SK-N-SH (cell line): Measurements from ENCODE around the gene MRM2. TPM values are rescaled to one million over a fixed set of nuclear protein-coding genes. Genes with fewer than 3 reads are reported as not detected.

Experiments
- CTCF ChIA-PET: fragments of 300-600, 350-600 bp; formaldehyde crosslinking; extraction: SDS; loops from one replicate; lab custom pipeline; 2021; lab: Yijun Ruan, JAX
- POLR2A ChIA-PET: fragments of 350-600 bp; sonication (Branson Sonifier 250); formaldehyde crosslinking; extraction: SDS; loops from one replicate; lab custom pipeline; 2020; ENCODE audit warnings: antibody characterized with exemption, inconsistent platforms; lab: Yijun Ruan, JAX
- DNase-seq: peaks from one replicate; pipeline ENCODE4 v3.0.0; 2012
- H2AFZ ChIP-seq: fragments of 200-600 bp; sonication (generic); 2 replicates; pipeline ENCODE4 v1.8.1; 2016; ENCODE audit warnings: antibody characterized with exemption, mild to moderate bottlenecking, low read depth
- H3F3A ChIP-seq: fragments of 200-600 bp; sonication (generic); replicated peaks from 2 replicates; pipeline ENCODE3; 2016; ENCODE audit warnings: antibody characterized with exemption, mild to moderate bottlenecking; ENCODE audit not compliant: insufficient read depth
- H3K27ac ChIP-seq, 2 experiments: fragments of 200-500 bp in 1 of 2; fragments of 200-600 bp in 1 of 2; sonication (Bioruptor generic) in 1 of 2; sonication (generic), shearing (Covaris generic) in 1 of 2; 2 replicates each; pipeline versions ENCODE4 v1.5.1 to v1.6.1; 2014 to 2016; ENCODE audit warnings: low read depth in 2 of 2, inconsistent platforms in 1 of 2, low read length in 1 of 2, mild to moderate bottlenecking in 1 of 2, mixed read lengths in 1 of 2
- H3K27me3 ChIP-seq: fragments of 200-600 bp; sonication (generic), shearing (Covaris generic); 2 replicates; pipeline ENCODE4 v1.6.1; 2016; ENCODE audit warnings: mixed run types; ENCODE audit not compliant: insufficient read depth
- H3K36me3 ChIP-seq, 2 experiments: fragments of 200-500 bp in 1 of 2; fragments of 200-600 bp in 1 of 2; sonication (Bioruptor generic) in 1 of 2; sonication (generic) in 1 of 2; replicated peaks in 1 of 2; 2 replicates each; pipeline versions ENCODE3 to v1.5.1; 2014 to 2016; ENCODE audit warnings: low read length in 1 of 2, mild to moderate bottlenecking in 1 of 2; ENCODE audit not compliant: insufficient read depth in 2 of 2, control insufficient read depth in 1 of 2
- H3K4me1 ChIP-seq, 2 experiments: fragments of 200-500 bp in 1 of 2; fragments of 200-600 bp in 1 of 2; sonication (Bioruptor generic) in 1 of 2; sonication (generic), shearing (Covaris generic) in 1 of 2; 2 replicates each; pipeline versions ENCODE4 v1.5.1 to v1.6.1; 2014 to 2016; ENCODE audit warnings: low read depth in 1 of 2, low read length in 1 of 2, mixed run types in 1 of 2; ENCODE audit not compliant: insufficient read depth in 2 of 2, control insufficient read depth in 1 of 2
- H3K4me2 ChIP-seq: fragments of 200-600 bp; sonication (generic), shearing (Covaris generic); 2 replicates; pipeline ENCODE4 v1.6.1; 2017; ENCODE audit warnings: mixed run types
- H3K4me3 ChIP-seq, 2 experiments: fragments of 200-500 bp in 1 of 2; fragments of 200-600 bp in 1 of 2; sonication (Bioruptor generic) in 1 of 2; sonication (generic), shearing (Covaris generic) in 1 of 2; 2 replicates each; pipeline versions ENCODE4 v1.5.1 to v1.8.1; 2014 to 2016; ENCODE audit warnings: low read depth in 2 of 2, inconsistent platforms in 1 of 2, low read length in 1 of 2, mild to moderate bottlenecking in 1 of 2, mixed read lengths in 1 of 2, moderate library complexity in 1 of 2
- H3K79me2 ChIP-seq: fragments of 200-600 bp; sonication (generic); 2 replicates; pipeline ENCODE4 v1.8.1; 2017; ENCODE audit warnings: mild to moderate bottlenecking; ENCODE audit not compliant: insufficient read depth
- H3K9ac ChIP-seq: fragments of 200-600 bp; sonication (generic); 2 replicates; pipeline ENCODE4 v1.6.1; 2017; ENCODE audit warnings: mixed run types
- H3K9me2 ChIP-seq: fragments of 200-600 bp; sonication (generic); 2 replicates; pipeline ENCODE4 v1.6.1; 2017; ENCODE audit warnings: mixed run types
- H3K9me3 ChIP-seq: fragments of 200-600 bp; sonication (generic); 2 replicates; pipeline ENCODE4 v1.6.1; 2017; ENCODE audit warnings: mixed run types, mild to moderate bottlenecking, moderate library complexity
- H4K20me1 ChIP-seq: fragments of 200-600 bp; sonication (generic); 2 replicates; pipeline ENCODE4 v1.6.1; 2017; ENCODE audit warnings: mild to moderate bottlenecking, mixed run types; ENCODE audit not compliant: insufficient read depth
- CHD2 ChIP-seq: fragments of 150-350 bp; IDR thresholded peaks from 2 replicates; pipeline ENCODE4 v1.6.1; 2018; ENCODE audit warnings: low read length; ENCODE audit not compliant: partially characterized antibody
- ELF1 ChIP-seq: IDR thresholded peaks from 2 replicates; pipeline ENCODE4 v1.4.0; 2012
- EP300 ChIP-seq, 2 experiments: IDR thresholded peaks; 2 replicates each; pipeline versions ENCODE4 v1.4.0 to v1.6.1; 2012; ENCODE audit warnings: borderline replicate concordance in 1 of 2, low read depth in 1 of 2, low read length in 1 of 2
- FOSL2 ChIP-seq: IDR thresholded peaks from 2 replicates; pipeline ENCODE4 v1.4.0; 2012; ENCODE audit warnings: low read depth, mild to moderate bottlenecking, moderate library complexity, borderline replicate concordance
- FOXJ3 ChIP-seq: sonication (generic); formaldehyde crosslinking; IDR thresholded peaks from 2 replicates; pipeline ENCODE4 v1.5.1; 2020; ENCODE audit warnings: mild to moderate bottlenecking, missing genetic modification reagents
- FOXM1 ChIP-seq: IDR thresholded peaks from 2 replicates; pipeline ENCODE4 v1.4.0; 2012; ENCODE audit warnings: low read depth, mild to moderate bottlenecking
- GATA2 ChIP-seq: sonication (generic); formaldehyde crosslinking; IDR thresholded peaks from 2 replicates; pipeline ENCODE4 v1.5.0; 2020; ENCODE audit warnings: mild to moderate bottlenecking, missing genetic modification reagents
- JUND ChIP-seq: IDR thresholded peaks from 2 replicates; pipeline ENCODE4 v1.4.0; 2012
- MEF2A ChIP-seq: IDR thresholded peaks from 2 replicates; pipeline ENCODE4 v1.4.0; 2012; ENCODE audit warnings: low read depth, borderline replicate concordance
- MXI1 ChIP-seq: IDR thresholded peaks from 2 replicates; pipeline ENCODE4 v1.6.1; 2012; ENCODE audit warnings: mild to moderate bottlenecking, low read depth, low read length, improper control_type of control experiment
- NFIC ChIP-seq: IDR thresholded peaks from 2 replicates; pipeline ENCODE4 v1.4.0; 2012; ENCODE audit warnings: borderline replicate concordance
- POLR2AphosphoS5 ChIP-seq: IDR thresholded peaks from 2 replicates; pipeline ENCODE4 v1.6.1; 2012; ENCODE audit warnings: low read depth, low read length
- RFX5 ChIP-seq: IDR thresholded peaks from 2 replicates; pipeline ENCODE4 v1.6.1; 2012; ENCODE audit warnings: mild to moderate bottlenecking, improper control_type of control experiment, low read length
- YY1 ChIP-seq: IDR thresholded peaks from 2 replicates; pipeline ENCODE4 v1.4.0; 2012; ENCODE audit warnings: low read depth, mild to moderate bottlenecking
- WGBS: methylation state at CpG from one replicate; pipeline ENCODE4 v1.1.6; 2017; ENCODE audit warnings: low lambda C conversion rate; 5-methylcytosine and 5-hydroxymethylcytosine counted together
- polyA plus RNA-seq, 3 experiments: library from polyadenylated mRNA; depleted of rRNA; stranded (reverse); fragments of >200 nt; gene quantifications; 2 replicates each; pipeline ENCODE4 v1.2.3, GENCODE V29; 2012
- TF ChIP-seq, protein P1 (sequence below): IDR thresholded peaks from 2 replicates; pipeline ENCODE4; 2012
- TF ChIP-seq, protein P2 (sequence below): fragments of 150-350 bp; IDR thresholded peaks from 2 replicates; pipeline ENCODE4 v1.6.1; 2017; ENCODE audit warnings: antibody characterized with exemption, low read length, low read depth, borderline replicate concordance
- TF ChIP-seq, protein P3 (sequence below): fragments of 200-600 bp; sonication (generic); IDR thresholded peaks from 2 replicates; pipeline ENCODE4 v1.6.1; 2017; ENCODE audit warnings: antibody characterized with exemption, mild to moderate bottlenecking, moderate library complexity
- TF ChIP-seq, protein P4 (sequence below): IDR thresholded peaks from 2 replicates; pipeline ENCODE4 v1.4.0; 2012; ENCODE audit warnings: low read depth, borderline replicate concordance

The MRM2 gene
- polyA plus RNA-seq, 1 of the 3 experiments (the other 2 are of a cell fraction): 30.7 TPM

- TF ChIP-seq, protein P1, sequence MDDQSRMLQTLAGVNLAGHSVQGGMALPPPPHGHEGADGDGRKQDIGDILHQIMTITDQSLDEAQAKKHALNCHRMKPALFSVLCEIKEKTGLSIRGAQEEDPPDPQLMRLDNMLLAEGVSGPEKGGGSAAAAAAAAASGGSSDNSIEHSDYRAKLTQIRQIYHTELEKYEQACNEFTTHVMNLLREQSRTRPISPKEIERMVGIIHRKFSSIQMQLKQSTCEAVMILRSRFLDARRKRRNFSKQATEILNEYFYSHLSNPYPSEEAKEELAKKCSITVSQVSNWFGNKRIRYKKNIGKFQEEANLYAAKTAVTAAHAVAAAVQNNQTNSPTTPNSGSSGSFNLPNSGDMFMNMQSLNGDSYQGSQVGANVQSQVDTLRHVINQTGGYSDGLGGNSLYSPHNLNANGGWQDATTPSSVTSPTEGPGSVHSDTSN: no peak
- TF ChIP-seq MXI1: no peak
- no peak for TF ChIP-seq NFIC
- no peak for TF ChIP-seq ELF1
- TF ChIP-seq, protein P2, sequence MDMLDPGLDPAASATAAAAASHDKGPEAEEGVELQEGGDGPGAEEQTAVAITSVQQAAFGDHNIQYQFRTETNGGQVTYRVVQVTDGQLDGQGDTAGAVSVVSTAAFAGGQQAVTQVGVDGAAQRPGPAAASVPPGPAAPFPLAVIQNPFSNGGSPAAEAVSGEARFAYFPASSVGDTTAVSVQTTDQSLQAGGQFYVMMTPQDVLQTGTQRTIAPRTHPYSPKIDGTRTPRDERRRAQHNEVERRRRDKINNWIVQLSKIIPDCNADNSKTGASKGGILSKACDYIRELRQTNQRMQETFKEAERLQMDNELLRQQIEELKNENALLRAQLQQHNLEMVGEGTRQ: no peak
- no peak for TF ChIP-seq MEF2A
Measured at GRCh38 chr7:2272031-2272430, 30.0 kb upstream of the MRM2 start (continued).

DNA sequence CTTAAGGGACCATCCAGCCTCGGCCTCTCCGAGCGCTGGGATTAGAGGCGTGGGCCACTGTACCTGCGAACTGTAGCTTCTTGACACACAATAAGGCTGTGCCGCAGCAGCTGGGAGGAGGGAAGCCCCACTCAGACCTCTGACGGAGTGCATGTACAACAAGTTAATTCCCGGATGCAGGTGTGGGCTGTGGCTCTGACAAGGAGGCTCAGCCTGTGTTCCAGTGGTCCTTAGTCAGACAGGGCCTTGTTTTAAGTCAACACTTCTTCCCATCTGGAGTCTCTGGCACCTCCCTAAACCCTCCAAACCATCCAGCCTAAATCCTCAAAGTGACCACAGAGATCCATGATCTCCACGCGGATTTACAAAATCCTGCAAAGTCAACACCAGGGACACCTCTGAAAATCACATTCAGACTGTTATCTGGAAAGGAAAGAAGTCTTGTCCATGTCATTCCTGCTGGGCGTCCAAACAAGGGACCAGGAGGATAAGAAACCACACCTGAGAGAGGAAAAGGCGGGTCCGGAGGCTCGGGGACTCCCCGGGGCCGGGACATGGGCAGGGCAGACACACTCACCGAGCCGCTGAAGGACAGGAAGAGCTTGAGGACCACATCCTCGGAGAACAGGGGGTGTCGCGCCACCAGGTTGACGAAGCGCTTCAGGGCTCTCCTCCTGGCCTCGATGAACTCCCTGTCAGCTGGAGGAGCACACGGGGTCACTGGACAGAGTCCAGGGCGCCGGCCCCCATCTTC, 29.4 kb upstream of the MRM2 start:
- CTCF ChIA-PET: no interaction called here
- whole genome bisulfite sequencing: 94% methylated on average over 24 of the region's 27 CpGs
- POLR2A ChIA-PET: no interaction called here

DNA sequence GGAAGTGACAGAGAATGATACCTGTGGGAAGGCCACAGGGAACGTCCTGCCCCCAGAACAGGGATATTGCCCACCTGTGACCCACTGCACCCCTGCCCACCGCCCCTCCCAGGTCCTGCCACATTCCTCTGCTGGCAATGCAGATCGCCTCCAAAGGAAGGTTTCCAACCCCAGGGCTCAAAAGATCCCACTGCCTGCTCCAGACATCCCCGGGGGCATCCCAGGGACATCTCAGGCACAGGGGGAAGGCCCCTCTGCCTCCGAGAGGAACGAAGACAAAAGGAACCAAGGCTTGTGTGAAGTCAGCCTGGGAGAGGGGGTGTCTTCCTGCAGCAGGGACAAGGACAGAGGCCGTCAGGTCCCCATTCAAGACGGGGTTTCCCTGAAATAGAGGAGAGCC, 28.5 kb upstream of the MRM2 start:
- peaks cover 6 to 8% of the 10 kb centered on the region in 2 experiments for H3K36me3 ChIP-seq
- H3K4me3 ChIP-seq: no peak overlapping the region
- H2AFZ ChIP-seq: no peak overlapping the region
- 94% methylated on average over 7 of the region's 8 CpGs for WGBS
- CTCF ChIA-PET: interaction anchor here (0.7 to 1.1 kb wide), 2 partner anchors 10 to 181 kb away, joined by 3 to 4 read pairs; no protein-coding TSS in a partner anchor
- no peaks in the 10 kb centered on the region for H3F3A ChIP-seq
- no peaks in the 10 kb centered on the region for H3K27me3 ChIP-seq
- no peaks in the 10 kb centered on the region for H3K9me2 ChIP-seq
- H3K4me1 ChIP-seq: peaks cover 0 to 14% of the 10 kb centered on the region in 2 experiments; a peak in 1 of 4 replicates
- no peaks in the 10 kb centered on the region for H3K79me2 ChIP-seq
- POLR2A ChIA-PET: no interaction called here
- no peak overlapping the region; a peak in 1 of 4 replicates for H3K27ac ChIP-seq
- no peaks in the 10 kb centered on the region for H3K9me3 ChIP-seq
- no peak for DNase-seq
- H4K20me1 ChIP-seq: no peaks in the 10 kb centered on the region
- H3K4me2 ChIP-seq: no peak overlapping the region
- no peak for TF ChIP-seq ELF1
- no peak for TF ChIP-seq NFIC
- TF ChIP-seq JUND: no peak
- TF ChIP-seq GATA2 (CRISPR knock-in tag): no peak
- no peak for TF ChIP-seq EP300 (IDR thresholded peaks at IDR 0.05; ENCODE audit: borderline replicate concordance in 1 of 2, low read depth in 1 of 2, low read length in 1 of 2)
- TF ChIP-seq CHD2: no peak
- TF ChIP-seq FOXJ3: no peak
- TF ChIP-seq FOXM1: no peak
- no peak for TF ChIP-seq YY1
- no peak for TF ChIP-seq MXI1
- TF ChIP-seq, protein P3, sequence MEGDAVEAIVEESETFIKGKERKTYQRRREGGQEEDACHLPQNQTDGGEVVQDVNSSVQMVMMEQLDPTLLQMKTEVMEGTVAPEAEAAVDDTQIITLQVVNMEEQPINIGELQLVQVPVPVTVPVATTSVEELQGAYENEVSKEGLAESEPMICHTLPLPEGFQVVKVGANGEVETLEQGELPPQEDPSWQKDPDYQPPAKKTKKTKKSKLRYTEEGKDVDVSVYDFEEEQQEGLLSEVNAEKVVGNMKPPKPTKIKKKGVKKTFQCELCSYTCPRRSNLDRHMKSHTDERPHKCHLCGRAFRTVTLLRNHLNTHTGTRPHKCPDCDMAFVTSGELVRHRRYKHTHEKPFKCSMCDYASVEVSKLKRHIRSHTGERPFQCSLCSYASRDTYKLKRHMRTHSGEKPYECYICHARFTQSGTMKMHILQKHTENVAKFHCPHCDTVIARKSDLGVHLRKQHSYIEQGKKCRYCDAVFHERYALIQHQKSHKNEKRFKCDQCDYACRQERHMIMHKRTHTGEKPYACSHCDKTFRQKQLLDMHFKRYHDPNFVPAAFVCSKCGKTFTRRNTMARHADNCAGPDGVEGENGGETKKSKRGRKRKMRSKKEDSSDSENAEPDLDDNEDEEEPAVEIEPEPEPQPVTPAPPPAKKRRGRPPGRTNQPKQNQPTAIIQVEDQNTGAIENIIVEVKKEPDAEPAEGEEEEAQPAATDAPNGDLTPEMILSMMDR: no peak
- no peak for TF ChIP-seq POLR2AphosphoS5
- TF ChIP-seq, all 33 proteins: peak for 0
- H3K9ac ChIP-seq: no peak overlapping the region

More for the DNA sequence above, 29.4 kb upstream of the MRM2 start:
- Histone ChIP-seq H3K9ac (no peak overlapping the region), H3K4me1 (peaks cover 0 to 14% of the 10 kb centered on the region in 2 experiments; a peak in 1 of 4 replicates), H3F3A (no peaks in the 10 kb centered on the region), H3K4me2 (no peak overlapping the region), H3K79me2 (no peaks in the 10 kb centered on the region), H3K27ac (no peak overlapping the region), H3K27me3 (no peaks in the 10 kb centered on the region), H3K9me3 (no peaks in the 10 kb centered on the region), H2AFZ (no peak overlapping the region), H3K4me3 (no peak overlapping the region), H3K36me3 (peaks cover 5 to 6% of the 10 kb centered on the region in 2 experiments), H4K20me1 (no peaks in the 10 kb centered on the region), H3K9me2 (no peaks in the 10 kb centered on the region)
- DNase-seq: peak; percentile 29
- TF ChIP-seq JUND (no peak), RFX5 (no peak), FOXJ3 (no peak), FOSL2 (no peak)
- TF ChIP-seq, protein P4, sequence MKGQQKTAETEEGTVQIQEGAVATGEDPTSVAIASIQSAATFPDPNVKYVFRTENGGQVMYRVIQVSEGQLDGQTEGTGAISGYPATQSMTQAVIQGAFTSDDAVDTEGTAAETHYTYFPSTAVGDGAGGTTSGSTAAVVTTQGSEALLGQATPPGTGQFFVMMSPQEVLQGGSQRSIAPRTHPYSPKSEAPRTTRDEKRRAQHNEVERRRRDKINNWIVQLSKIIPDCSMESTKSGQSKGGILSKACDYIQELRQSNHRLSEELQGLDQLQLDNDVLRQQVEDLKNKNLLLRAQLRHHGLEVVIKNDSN: no peak
- TF ChIP-seq, protein P2: no peak
